Measurements from ENCODE around the gene RAD50. TPM values are rescaled to one million over a fixed set of nuclear protein-coding genes. Genes with fewer than 3 reads are reported as not detected.

The RAD50 gene
- total and polyA plus RNA-seq, 2 donors (not counting 1 experiment from before 2014, with no cell fraction given): 21.5 to 35.7 TPM

DNA sequence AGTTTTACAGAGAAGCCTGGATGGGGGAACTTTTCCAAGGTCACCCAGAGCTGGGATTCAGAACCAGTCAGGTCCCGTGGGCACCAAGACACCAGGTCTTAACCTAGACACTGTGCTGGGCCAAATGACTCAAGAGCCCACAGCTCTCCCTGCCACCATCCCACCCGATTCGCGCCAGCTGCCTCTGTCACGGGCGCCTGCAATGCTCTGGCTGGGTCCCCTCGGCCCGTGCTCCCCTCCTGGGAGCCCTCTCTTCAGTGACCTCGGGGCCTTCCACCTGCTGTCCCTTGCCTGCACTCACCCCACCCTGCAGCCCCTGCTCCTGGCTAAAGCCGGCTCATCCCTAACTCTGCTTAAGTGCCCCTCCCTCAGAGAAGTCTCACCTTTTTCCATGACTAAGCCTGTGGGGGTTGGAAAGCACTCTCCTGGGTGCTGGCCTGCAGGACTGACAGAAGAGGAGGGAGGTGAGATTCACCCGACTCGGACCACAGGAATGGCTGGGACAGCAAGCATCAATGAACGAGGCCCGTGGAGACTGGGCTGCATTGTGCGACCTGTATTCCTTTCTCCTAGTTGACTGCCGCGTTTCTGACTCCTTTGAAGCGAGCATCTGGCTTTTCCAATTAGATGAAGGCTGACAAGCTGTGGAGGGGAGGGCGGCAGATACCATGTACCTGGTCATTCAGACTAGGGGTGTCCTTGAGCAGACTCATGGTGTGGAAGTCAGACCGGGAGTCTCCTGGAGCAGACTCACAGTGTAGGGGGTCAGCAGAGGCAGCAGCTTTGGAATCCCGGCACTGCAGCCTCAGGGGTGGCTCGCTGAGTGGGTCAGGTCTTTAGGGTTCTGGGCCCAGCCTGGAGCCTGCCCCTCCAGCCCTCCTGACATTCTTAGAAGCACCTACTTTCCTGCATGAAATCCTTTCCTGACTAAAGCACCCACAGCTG lies 111.3 kb downstream of the RAD50 start:
- Histone ChIP-seq H3K27ac (ENCODE audit: insufficient read depth, low read length) (no peak overlapping the region), H3K27me3 (ENCODE audit: control insufficient read depth, insufficient read depth, low read length) (no peaks in the 10 kb centered on the region), H3K4me3 (replicated peaks in 1 of 4; ENCODE audit: control extremely low read depth in 1 of 4, insufficient read depth in 1 of 4, low read depth in 3 of 4, low read length in 4 of 4) (no peak overlapping the region), H3K9me3 (ENCODE audit: control insufficient read depth, insufficient read depth, low read depth, low read length) (no peaks in the 10 kb centered on the region), H3K36me3 (ENCODE audit: control insufficient read depth, insufficient read depth, low read length) (no peaks in the 10 kb centered on the region), H3K4me1 (ENCODE audit: control insufficient read depth, extremely low read depth, insufficient read depth, low read length) (peaks cover 2% of the 10 kb centered on the region), H3K79me2 (ENCODE audit: control insufficient read depth, insufficient read depth, low read length) (no peaks in the 10 kb centered on the region), H2AFZ (ENCODE audit: low read length) (no peak overlapping the region), H3K9ac (ENCODE audit: insufficient read depth, low read length) (no peak overlapping the region), H3K4me2 (ENCODE audit: extremely low read depth, insufficient read depth, low read length) (no peak overlapping the region), H4K20me1 (ENCODE audit: control insufficient read depth, extremely low read depth, insufficient read depth, low read length) (no peaks in the 10 kb centered on the region)
- TF ChIP-seq, protein P1, sequence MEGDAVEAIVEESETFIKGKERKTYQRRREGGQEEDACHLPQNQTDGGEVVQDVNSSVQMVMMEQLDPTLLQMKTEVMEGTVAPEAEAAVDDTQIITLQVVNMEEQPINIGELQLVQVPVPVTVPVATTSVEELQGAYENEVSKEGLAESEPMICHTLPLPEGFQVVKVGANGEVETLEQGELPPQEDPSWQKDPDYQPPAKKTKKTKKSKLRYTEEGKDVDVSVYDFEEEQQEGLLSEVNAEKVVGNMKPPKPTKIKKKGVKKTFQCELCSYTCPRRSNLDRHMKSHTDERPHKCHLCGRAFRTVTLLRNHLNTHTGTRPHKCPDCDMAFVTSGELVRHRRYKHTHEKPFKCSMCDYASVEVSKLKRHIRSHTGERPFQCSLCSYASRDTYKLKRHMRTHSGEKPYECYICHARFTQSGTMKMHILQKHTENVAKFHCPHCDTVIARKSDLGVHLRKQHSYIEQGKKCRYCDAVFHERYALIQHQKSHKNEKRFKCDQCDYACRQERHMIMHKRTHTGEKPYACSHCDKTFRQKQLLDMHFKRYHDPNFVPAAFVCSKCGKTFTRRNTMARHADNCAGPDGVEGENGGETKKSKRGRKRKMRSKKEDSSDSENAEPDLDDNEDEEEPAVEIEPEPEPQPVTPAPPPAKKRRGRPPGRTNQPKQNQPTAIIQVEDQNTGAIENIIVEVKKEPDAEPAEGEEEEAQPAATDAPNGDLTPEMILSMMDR (conservative IDR thresholded peaks at IDR 0.05 in 1 of 2, IDR thresholded peaks at IDR 0.05 in 1 of 2; ENCODE audit: low read depth in 1 of 2, low read length in 2 of 2): no peak
- no peak for TF ChIP-seq EZH2 (IDR thresholded peaks at IDR 0.05; ENCODE audit: low read length, missing control alignments)
- no peak for DNase-seq (ENCODE audit: low read depth in 2 of 2)

GRCh38 chr5:132668706-132669454 lies 112.1 kb downstream of the RAD50 start:
- Histone ChIP-seq H3K4me1 (ENCODE audit: control insufficient read depth, extremely low read depth, insufficient read depth, low read length) (peaks cover 2% of the 10 kb centered on the region), H3K9ac (ENCODE audit: insufficient read depth, low read length) (no peak overlapping the region), H3K27ac (ENCODE audit: insufficient read depth, low read length) (no peak overlapping the region), H3K27me3 (ENCODE audit: control insufficient read depth, insufficient read depth, low read length) (no peaks in the 10 kb centered on the region), H3K9me3 (ENCODE audit: control insufficient read depth, insufficient read depth, low read depth, low read length) (no peaks in the 10 kb centered on the region), H3K79me2 (ENCODE audit: control insufficient read depth, insufficient read depth, low read length) (no peaks in the 10 kb centered on the region), H3K4me2 (ENCODE audit: extremely low read depth, insufficient read depth, low read length) (no peak overlapping the region), H3K36me3 (ENCODE audit: control insufficient read depth, insufficient read depth, low read length) (no peaks in the 10 kb centered on the region), H2AFZ (ENCODE audit: low read length) (no peak overlapping the region), H4K20me1 (ENCODE audit: control insufficient read depth, extremely low read depth, insufficient read depth, low read length) (no peaks in the 10 kb centered on the region), H3K4me3 (replicated peaks in 1 of 4; ENCODE audit: control extremely low read depth in 1 of 4, insufficient read depth in 1 of 4, low read depth in 3 of 4, low read length in 4 of 4) (no peak overlapping the region)
- no peak for TF ChIP-seq EZH2 (IDR thresholded peaks at IDR 0.05; ENCODE audit: low read length, missing control alignments)
- TF ChIP-seq, protein P1 (conservative IDR thresholded peaks at IDR 0.05 in 1 of 2, IDR thresholded peaks at IDR 0.05 in 1 of 2; ENCODE audit: low read depth in 1 of 2, low read length in 2 of 2): no peak
- no peak for DNase-seq (ENCODE audit: low read depth in 2 of 2)

DNA sequence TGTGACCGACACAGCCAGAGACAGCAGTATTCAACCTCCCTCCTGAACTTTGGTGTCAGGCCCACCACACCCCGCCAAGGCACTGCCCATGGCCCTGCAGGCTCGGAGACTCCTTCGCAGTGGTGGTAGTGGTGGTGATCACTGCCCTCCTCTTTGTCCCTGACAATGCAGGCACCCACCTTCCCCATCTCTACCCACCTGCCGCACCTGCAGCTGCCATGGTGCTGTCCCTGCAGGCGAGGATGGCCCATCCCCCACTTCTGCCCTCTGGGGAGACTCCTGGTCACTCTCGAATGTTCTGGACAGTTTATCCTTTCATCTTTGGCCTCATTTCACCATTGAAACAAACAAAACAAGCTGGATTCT lies 112.7 kb downstream of the RAD50 start:
- no peak for DNase-seq (ENCODE audit: low read depth in 2 of 2)
- Histone ChIP-seq H4K20me1 (ENCODE audit: control insufficient read depth, extremely low read depth, insufficient read depth, low read length) (no peaks in the 10 kb centered on the region), H3K4me3 (replicated peaks in 1 of 4; ENCODE audit: control extremely low read depth in 1 of 4, insufficient read depth in 1 of 4, low read depth in 3 of 4, low read length in 4 of 4) (no peak overlapping the region), H3K79me2 (ENCODE audit: control insufficient read depth, insufficient read depth, low read length) (no peaks in the 10 kb centered on the region), H3K9ac (ENCODE audit: insufficient read depth, low read length) (no peak overlapping the region), H3K36me3 (ENCODE audit: control insufficient read depth, insufficient read depth, low read length) (no peaks in the 10 kb centered on the region), H3K4me2 (ENCODE audit: extremely low read depth, insufficient read depth, low read length) (no peak overlapping the region), H3K9me3 (ENCODE audit: control insufficient read depth, insufficient read depth, low read depth, low read length) (no peaks in the 10 kb centered on the region), H3K4me1 (ENCODE audit: control insufficient read depth, extremely low read depth, insufficient read depth, low read length) (peaks cover 5% of the 10 kb centered on the region), H2AFZ (ENCODE audit: low read length) (no peak overlapping the region), H3K27me3 (ENCODE audit: control insufficient read depth, insufficient read depth, low read length) (no peaks in the 10 kb centered on the region), H3K27ac (ENCODE audit: insufficient read depth, low read length) (no peak overlapping the region)
- no peak for TF ChIP-seq EZH2 (IDR thresholded peaks at IDR 0.05; ENCODE audit: low read length, missing control alignments)

All from fibroblast of lung (primary cell).